Coronary artery (tissue), 2 donors: ENCODE results near the gene OR9Q1.

Experiments
- DNase-seq: peaks from one replicate; pipeline ENCODE4 v3.0.0-alpha.2; 2017; ENCODE audit warnings: low spot score
- H3K27ac ChIP-seq, 2 donors: fragments of 200-600 bp; sonication (generic); one replicate each; pipeline ENCODE4 v1.5.1; 2016 to 2019
- H3K4me3 ChIP-seq: fragments of 200-600 bp; sonication (generic); 2 replicates; pipeline ENCODE4 v1.5.1; 2016; ENCODE audit warnings: mild to moderate bottlenecking, moderate library complexity
- TF ChIP-seq, protein P1 (sequence below): fragments of 200-600 bp; sonication (generic); IDR thresholded peaks from one replicate; pipeline ENCODE4 v1.5.1; 2019; ENCODE audit warnings: antibody characterized with exemption

OR9Q1 gene

DNA sequence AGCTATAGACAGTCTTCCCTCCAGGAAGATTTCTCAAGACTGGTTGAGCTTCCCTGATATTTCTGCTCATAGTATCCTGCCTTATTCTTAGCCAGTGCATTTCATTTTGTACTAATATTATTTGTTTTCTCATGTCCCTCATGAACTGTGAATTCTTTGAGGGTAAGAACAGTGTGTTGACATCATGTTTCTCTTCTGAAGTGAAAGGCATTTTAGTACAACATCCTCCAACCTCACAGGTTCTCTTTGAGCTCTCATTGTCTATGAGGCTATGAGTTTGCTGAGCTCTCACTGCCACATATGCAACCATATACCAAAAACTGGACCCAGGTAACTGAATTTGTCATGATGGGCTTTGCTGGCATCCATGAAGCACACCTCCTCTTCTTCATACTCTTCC, 7.0 kb downstream of the OR9Q1 start, which contains the start of gene OR6Q1:
Gene OR6Q1, plus strand, starts transcription at position 301 of the 400 bp plus-strand sequence. Its CDS starts 0 bp downstream, at position 301.
- no peak for DNase-seq
- Histone ChIP-seq H3K4me3 (no peak within 1 kb of the TSS), H3K27ac (no peak within 1 kb of the TSS)
- TF ChIP-seq, protein P1, sequence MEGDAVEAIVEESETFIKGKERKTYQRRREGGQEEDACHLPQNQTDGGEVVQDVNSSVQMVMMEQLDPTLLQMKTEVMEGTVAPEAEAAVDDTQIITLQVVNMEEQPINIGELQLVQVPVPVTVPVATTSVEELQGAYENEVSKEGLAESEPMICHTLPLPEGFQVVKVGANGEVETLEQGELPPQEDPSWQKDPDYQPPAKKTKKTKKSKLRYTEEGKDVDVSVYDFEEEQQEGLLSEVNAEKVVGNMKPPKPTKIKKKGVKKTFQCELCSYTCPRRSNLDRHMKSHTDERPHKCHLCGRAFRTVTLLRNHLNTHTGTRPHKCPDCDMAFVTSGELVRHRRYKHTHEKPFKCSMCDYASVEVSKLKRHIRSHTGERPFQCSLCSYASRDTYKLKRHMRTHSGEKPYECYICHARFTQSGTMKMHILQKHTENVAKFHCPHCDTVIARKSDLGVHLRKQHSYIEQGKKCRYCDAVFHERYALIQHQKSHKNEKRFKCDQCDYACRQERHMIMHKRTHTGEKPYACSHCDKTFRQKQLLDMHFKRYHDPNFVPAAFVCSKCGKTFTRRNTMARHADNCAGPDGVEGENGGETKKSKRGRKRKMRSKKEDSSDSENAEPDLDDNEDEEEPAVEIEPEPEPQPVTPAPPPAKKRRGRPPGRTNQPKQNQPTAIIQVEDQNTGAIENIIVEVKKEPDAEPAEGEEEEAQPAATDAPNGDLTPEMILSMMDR: no peak

DNA sequence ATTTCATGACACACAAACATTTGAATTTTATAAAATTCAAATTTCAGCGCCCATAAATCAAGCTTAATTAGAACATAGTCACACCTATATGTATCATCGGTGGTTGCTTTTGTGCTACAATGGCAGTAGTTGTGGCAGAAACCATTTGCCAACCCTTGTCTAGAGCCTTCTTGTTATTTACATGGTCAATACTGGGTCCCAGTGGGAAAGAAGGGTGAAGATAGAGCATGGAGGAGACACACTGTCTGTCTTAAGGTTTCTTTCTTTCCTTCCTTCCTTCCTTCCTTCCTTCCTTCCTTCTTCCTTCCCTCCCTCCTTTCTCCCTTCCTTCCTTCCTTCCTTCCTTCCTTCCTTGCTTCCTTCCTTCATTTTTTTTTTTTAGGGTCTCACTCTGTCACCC, 10.8 kb downstream of the OR9Q1 start:
- TF ChIP-seq, protein P1: no peak
- H3K4me3 ChIP-seq: no peak overlapping the region
- DNase-seq: no peak
- no peak overlapping the region for H3K27ac ChIP-seq

DNA sequence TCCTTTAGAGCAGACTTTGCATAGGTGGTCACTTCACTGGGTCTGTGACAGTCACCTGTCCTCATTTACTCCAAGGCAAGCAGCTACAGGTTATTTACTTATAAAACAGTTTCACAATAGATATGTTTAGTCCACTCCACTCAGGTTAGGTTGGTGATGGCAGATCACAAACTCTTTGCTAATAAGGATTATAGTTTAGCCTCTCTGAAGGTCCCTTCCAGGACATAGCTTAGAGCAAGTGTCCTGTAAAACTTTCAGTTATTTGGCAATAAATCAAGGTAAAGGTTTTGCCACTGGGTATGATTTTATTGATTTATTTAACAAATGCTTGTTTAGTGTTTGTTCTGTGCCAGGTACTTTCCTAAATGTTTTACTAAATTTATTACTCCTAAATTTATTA, 15.9 kb downstream of the OR9Q1 start:
- H3K4me3 ChIP-seq: no peak overlapping the region
- DNase-seq: no peak
- no peak overlapping the region for H3K27ac ChIP-seq
- TF ChIP-seq, protein P1: no peak

DNA sequence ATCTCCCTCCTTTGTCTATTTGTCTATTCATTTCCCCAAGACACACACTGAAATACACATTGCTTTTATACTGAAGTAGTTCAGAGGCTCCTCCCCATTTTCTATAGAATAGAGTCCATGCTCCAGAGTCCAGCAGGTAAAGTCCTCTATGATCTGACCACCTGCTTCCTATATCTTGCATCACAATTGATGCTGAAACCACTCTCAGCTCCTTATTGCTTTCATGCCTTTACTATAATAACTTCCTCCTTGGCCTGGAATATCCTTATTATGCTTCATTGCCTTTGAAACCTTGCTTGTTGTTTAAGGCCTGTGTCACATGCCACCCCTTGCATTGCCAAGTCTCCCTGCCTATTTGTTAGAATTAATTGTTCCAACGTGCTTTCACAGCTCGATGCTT, 19.7 kb downstream of the OR9Q1 start:
- H3K27ac ChIP-seq: no peak overlapping the region
- no peak for DNase-seq
- no peak overlapping the region for H3K4me3 ChIP-seq
- TF ChIP-seq, protein P1: no peak

DNA sequence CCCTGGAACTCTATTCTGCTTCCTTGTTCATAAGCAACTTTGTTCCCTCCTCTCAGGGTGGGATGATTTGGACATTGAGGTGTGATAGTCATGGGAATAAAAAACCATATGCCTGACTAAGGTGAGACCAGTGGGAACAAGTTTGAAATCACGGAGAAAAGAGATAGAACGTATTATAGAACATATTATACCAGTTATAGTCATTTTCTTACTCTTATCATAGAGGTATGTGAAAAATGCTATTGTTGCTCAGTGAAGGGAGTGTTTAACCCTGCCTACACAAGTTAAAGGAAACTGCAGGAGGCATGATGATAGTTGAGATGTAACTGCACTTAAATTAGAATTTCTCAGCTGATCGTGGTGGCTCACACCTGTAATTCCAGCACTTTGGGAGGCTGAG, 22.6 kb downstream of the OR9Q1 start:
- no peak for DNase-seq
- TF ChIP-seq, protein P1: no peak
- no peak overlapping the region for H3K4me3 ChIP-seq
- no peak overlapping the region for H3K27ac ChIP-seq

DNA sequence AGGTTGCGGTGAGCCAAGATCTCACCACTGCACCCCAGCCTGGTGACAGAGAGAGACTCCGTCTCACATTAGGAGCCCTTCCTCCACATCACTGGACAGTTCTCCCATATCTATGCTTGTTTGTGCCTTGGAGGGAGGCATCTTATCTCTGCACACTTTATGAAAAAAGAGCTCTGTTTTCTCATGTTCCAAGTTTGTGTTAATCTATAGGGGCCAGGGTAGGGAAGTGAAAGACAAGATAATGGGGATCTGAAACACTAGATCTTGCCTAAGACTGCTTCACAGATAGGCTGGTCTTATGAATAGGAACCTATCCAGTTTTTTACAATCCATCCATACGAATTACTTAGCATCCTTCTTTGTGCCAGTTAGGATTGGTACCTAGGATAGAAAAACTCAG, 24.1 kb downstream of the OR9Q1 start:
- Histone ChIP-seq H3K27ac (no peak overlapping the region), H3K4me3 (no peak overlapping the region)
- no peak for DNase-seq
- TF ChIP-seq, protein P1: no peak

DNA sequence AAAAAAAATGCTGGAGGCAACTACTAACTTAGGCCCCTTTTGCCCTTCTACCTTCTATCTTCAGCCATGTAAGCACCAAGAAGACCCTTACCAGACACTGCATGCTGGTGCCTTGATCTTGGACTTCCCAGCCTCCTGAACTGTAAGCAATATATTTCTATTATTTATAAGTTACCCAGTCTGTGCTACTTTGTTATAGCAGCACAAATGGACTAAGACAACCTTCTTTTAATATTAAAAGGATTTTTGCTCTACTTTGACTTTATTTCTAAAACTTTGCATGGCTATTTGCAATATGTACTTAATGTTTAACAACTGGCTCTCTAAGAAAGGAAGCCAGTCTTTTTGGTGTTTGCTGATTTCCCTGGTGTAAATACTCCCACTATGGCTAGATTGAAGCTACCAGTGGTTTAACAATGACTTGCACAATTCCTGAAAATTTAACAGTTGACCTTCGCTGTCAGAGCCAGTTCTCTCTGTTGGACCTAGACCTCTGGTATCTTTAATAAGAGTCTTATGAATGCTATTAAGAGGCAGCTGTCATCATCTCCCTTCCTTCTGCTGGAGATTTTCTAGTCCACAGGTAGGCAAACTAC, 32.2 kb downstream of the OR9Q1 start:
- H3K27ac ChIP-seq: no peak overlapping the region
- H3K4me3 ChIP-seq: no peak overlapping the region
- no peak for DNase-seq
- TF ChIP-seq, protein P1: no peak
